Umbilical cord (tissue), 2 donors: ENCODE measurements around the gene ACOT13. TPM values are rescaled to one million over a fixed set of nuclear protein-coding genes. Genes with fewer than 3 reads are reported as not detected.
"Not testable (repeated sequence)": the region's sequence is repeated elsewhere in the genome, so short reads cannot be mapped to it uniquely, and the experiment has no call there.

Experiments
- DNase-seq: peaks from one replicate; pipeline ENCODE4 v3.0.0-alpha.2; 2015; ENCODE audit warnings: low spot score
- total RNA-seq: library from RNA; depleted of rRNA; stranded (reverse); fragments of >200 nt; gene quantifications from one replicate; pipeline ENCODE4 v1.2.3, GENCODE V29; 2014; ENCODE audit warnings: low replicate concordance; ENCODE audit not compliant: insufficient read depth

The ACOT13 gene
- 12.0 TPM for total RNA-seq

- peak; percentile 99 for DNase-seq
Measured at GRCh38 chr6:24666641-24667377, at the start of gene ACOT13, which contains the start of gene TDP2. ACOT13 (plus strand) TSS chr6:24667077; CDS start chr6:24667264, 187 bp downstream. TDP2 (minus strand) TSS chr6:24666899; CDS start chr6:24666862, 37 bp downstream.

GRCh38 chr6:24619661-24620060 is 47.2 kb upstream of the ACOT13 start:
- no peak for DNase-seq

- no peak for DNase-seq
Measured at GRCh38 chr6:24620637-24621036, 46.2 kb upstream of the ACOT13 start.

- no peak for DNase-seq
Measured at GRCh38 chr6:24621626-24622289, 45.1 kb upstream of the ACOT13 start.

GRCh38 chr6:24630856-24631505 is 35.9 kb upstream of the ACOT13 start:
- no peak for DNase-seq

- no peak for DNase-seq
Measured at GRCh38 chr6:24631671-24632070, 35.2 kb upstream of the ACOT13 start.

- DNase-seq = no peak
Measured at GRCh38 chr6:24632573-24632972, 34.3 kb upstream of the ACOT13 start.

- no peak for DNase-seq
Measured at GRCh38 chr6:24636681-24637080, 30.2 kb upstream of the ACOT13 start.

GRCh38 chr6:24640166-24640565 is 26.7 kb upstream of the ACOT13 start:
- no peak for DNase-seq

- DNase-seq = not testable (repeated sequence)
Measured at GRCh38 chr6:24640631-24641030, 26.2 kb upstream of the ACOT13 start.

- no peak for DNase-seq
Measured at GRCh38 chr6:24642061-24642460, 24.8 kb upstream of the ACOT13 start.

GRCh38 chr6:24643920-24644319 is 23.0 kb upstream of the ACOT13 start:
- DNase-seq = no peak

- DNase-seq = no peak
Measured at GRCh38 chr6:24644377-24644776, 22.5 kb upstream of the ACOT13 start.

- DNase-seq = no peak
Measured at GRCh38 chr6:24646771-24647170, 20.1 kb upstream of the ACOT13 start.

GRCh38 chr6:24648276-24648675 is 18.6 kb upstream of the ACOT13 start:
- DNase-seq = no peak

- DNase-seq = no peak
Measured at GRCh38 chr6:24649691-24650090, 17.2 kb upstream of the ACOT13 start.

GRCh38 chr6:24650365-24650764 is 16.5 kb upstream of the ACOT13 start:
- no peak for DNase-seq

- DNase-seq = no peak
Measured at GRCh38 chr6:24655215-24655614, 11.7 kb upstream of the ACOT13 start.

GRCh38 chr6:24658573-24659560 is 8.0 kb upstream of the ACOT13 start:
- DNase-seq = peak; percentile 3

- no peak for DNase-seq
Measured at GRCh38 chr6:24659561-24659960, 7.3 kb upstream of the ACOT13 start.

GRCh38 chr6:24660105-24660504 is 6.8 kb upstream of the ACOT13 start:
- DNase-seq = no peak
